HepG2 (cell line): Measurements from ENCODE around the gene MEG3. TPM values are rescaled to one million over a fixed set of nuclear protein-coding genes. Genes with fewer than 3 reads are reported as not detected.

Source experiments
- BHLHE40 ChIP-seq: IDR thresholded peaks from 2 replicates; pipeline ENCODE4 v1.6.1; 2011; ENCODE audit warnings: low read length, improper control_type of control experiment
- BRD4 ChIP-seq: sonication (generic); formaldehyde crosslinking; IDR thresholded peaks from 2 replicates; pipeline ENCODE4 v1.4.0; 2020; ENCODE audit warnings: missing genetic modification reagents
- CHD2 ChIP-seq: IDR thresholded peaks from 2 replicates; pipeline ENCODE4 v1.6.1; 2011; ENCODE audit warnings: low read depth, low read length, improper control_type of control experiment
- NAIF1 ChIP-seq: sonication (generic); formaldehyde crosslinking; IDR thresholded peaks from 2 replicates; pipeline ENCODE4 v1.5.0; 2020; ENCODE audit warnings: mild to moderate bottlenecking, missing genetic modification reagents, borderline replicate concordance
- PAWR ChIP-seq: sonication (generic); formaldehyde crosslinking; IDR thresholded peaks from 2 replicates; pipeline ENCODE4 v1.4.0; 2020; ENCODE audit warnings: missing genetic modification reagents, mild to moderate bottlenecking, borderline replicate concordance
- SMAD3 ChIP-seq: sonication (generic); formaldehyde crosslinking; IDR thresholded peaks from 2 replicates; pipeline ENCODE4 v1.4.0; 2020; ENCODE audit warnings: missing genetic modification reagents
- ZNF263 ChIP-seq: sonication (generic); formaldehyde crosslinking; IDR thresholded peaks from 2 replicates; pipeline ENCODE4 v1.4.0; 2020; ENCODE audit warnings: missing genetic modification reagents
- ZNF331 ChIP-seq: sonication (generic); formaldehyde crosslinking; IDR thresholded peaks from 2 replicates; pipeline ENCODE4 v1.4.0; 2020; ENCODE audit warnings: missing genetic modification reagents
- ZNF33B ChIP-seq: sonication (generic); formaldehyde crosslinking; IDR thresholded peaks from 2 replicates; pipeline ENCODE4 v1.5.1; 2020; ENCODE audit warnings: mild to moderate bottlenecking, missing genetic modification reagents
- ZNF430 ChIP-seq: sonication (generic); formaldehyde crosslinking; IDR thresholded peaks from 2 replicates; pipeline ENCODE4 v1.9.0; 2021; ENCODE audit warnings: mild to moderate bottlenecking, missing genetic modification reagents
- ZNF547 ChIP-seq: sonication (generic); formaldehyde crosslinking; IDR thresholded peaks from 2 replicates; pipeline ENCODE4 v1.5.1; 2020; ENCODE audit warnings: mild to moderate bottlenecking, missing genetic modification reagents
- ZNF598 ChIP-seq: sonication (generic); formaldehyde crosslinking; IDR thresholded peaks from 2 replicates; pipeline ENCODE4 v1.5.1; 2020; ENCODE audit warnings: mild to moderate bottlenecking, missing genetic modification reagents, borderline replicate concordance
- polyA plus RNA-seq, 8 experiments: library from polyadenylated mRNA; depleted of rRNA in 3 of 8; stranded (reverse) in 7 of 8; unstranded in 1 of 8; fragments of >200 nt; fragmentation: Illumina TruSeq in 4 of 8; extraction: Trizol in 4 of 8; gene quantifications; 2 replicates each; pipeline versions ENCODE4 v1.2.1 to v1.2.3, GENCODE V29; 2011 to 2016; ENCODE audit warnings: low read depth in 4 of 8, missing spikeins in 1 of 8, mixed read lengths in 1 of 8; ENCODE audit not compliant: insufficient read depth in 1 of 8
- total RNA-seq, 5 experiments: library from RNA; depleted of rRNA; stranded (reverse); fragments of >200 nt; fragmentation: Illumina TruSeq; extraction: Trizol; gene quantifications; 2 replicates each; pipeline ENCODE4 v1.2.3, GENCODE V29; 2016; ENCODE audit warnings: low read depth in 1 of 5
- TF ChIP-seq, protein P1 (sequence below): IDR thresholded peaks from 2 replicates; pipeline ENCODE4 v1.6.1; 2016; ENCODE audit warnings: low read depth
- TF ChIP-seq, protein P2 (sequence below): sonication (generic); formaldehyde crosslinking; IDR thresholded peaks from 2 replicates; pipeline ENCODE4 v1.4.0; 2020; ENCODE audit warnings: missing genetic modification reagents, borderline replicate concordance
- TF ChIP-seq, protein P3 (sequence below), 2 experiments: sonication (generic) in 1 of 2; formaldehyde crosslinking in 1 of 2; IDR thresholded peaks; 2 replicates each; pipeline versions ENCODE4 v1.4.0 to v1.6.1; 2016 to 2020; ENCODE audit warnings: borderline replicate concordance in 1 of 2, low read depth in 1 of 2, mild to moderate bottlenecking in 1 of 2, missing genetic modification reagents in 1 of 2
- TF ChIP-seq, protein P4 (sequence below): sonication (generic); formaldehyde crosslinking; IDR thresholded peaks from 2 replicates; pipeline ENCODE4 v1.9.0; 2021; ENCODE audit warnings: missing genetic modification reagents, borderline replicate concordance

MEG3 gene
- total and polyA plus RNA-seq, 2 of the 13 experiments (the other 11 are each of a cell fraction or from before 2014, with no cell fraction given): 0.17 TPM; not detected in 1

DNA sequence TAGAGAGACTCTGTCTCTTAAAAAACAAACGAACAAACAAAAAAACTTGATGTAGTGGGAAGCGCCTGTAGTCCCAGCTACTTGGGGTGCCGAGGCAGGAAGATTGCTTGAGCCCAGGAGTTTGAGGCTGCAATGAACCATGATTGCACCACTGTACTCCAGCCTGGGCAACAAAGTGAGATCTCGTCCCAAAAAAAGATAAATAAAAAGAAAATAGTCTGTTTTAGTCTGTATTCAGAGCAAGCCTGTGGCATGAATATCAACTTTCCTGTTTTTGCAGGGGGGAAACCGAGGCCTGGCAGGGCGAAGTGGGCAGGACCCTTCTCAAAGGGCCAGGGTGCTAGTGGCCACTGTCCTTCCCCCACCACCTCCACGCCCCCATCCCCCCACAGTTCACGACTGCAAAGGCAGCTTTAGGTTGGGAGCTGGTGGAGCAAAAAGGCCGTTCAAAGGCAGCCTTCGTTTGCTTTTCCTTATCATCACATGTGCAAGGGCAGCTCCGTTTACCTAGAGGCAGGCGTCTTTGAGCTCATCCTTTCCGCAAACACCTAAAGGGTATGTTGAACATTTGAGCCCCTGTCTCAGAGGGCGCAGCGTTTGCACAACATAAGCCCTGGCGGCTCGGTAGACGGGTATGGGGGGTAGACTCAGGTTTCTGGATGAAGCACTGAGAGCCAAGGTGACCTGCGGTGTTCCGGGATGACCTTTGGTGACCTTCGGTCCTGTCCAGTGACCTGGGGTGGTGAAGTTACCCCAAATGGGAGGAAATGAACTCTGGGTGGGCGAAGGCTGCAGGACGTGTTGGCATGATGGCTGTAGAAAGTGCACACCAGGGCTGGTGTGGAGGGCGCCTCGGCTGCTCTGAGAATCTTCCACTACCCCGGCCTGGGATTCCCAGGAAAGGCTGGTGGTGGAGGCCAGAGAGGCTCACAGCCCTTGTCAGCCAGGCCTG is 8.7 kb upstream of the MEG3 start (continued):
- TF ChIP-seq CHD2: peak; percentile 82
- TF ChIP-seq ZNF33B (CRISPR knock-in tag): 0 out of 2 replicates have a peak, but pooled peaks have one; percentile 44
- TF ChIP-seq, protein P1, sequence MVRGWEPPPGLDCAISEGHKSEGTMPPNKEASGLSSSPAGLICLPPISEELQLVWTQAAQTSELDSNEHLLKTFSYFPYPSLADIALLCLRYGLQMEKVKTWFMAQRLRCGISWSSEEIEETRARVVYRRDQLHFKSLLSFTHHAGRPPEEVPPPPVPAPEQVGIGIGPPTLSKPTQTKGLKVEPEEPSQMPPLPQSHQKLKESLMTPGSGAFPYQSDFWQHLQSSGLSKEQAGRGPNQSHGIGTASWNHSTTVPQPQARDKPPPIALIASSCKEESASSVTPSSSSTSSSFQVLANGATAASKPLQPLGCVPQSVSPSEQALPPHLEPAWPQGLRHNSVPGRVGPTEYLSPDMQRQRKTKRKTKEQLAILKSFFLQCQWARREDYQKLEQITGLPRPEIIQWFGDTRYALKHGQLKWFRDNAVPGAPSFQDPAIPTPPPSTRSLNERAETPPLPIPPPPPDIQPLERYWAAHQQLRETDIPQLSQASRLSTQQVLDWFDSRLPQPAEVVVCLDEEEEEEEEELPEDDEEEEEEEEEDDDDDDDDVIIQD (CRISPR knock-in tag): peak; percentile 37
- peak; percentile 20; the same call in 1 of the 2 replicates for TF ChIP-seq NAIF1 (CRISPR knock-in tag)
- TF ChIP-seq ZNF547 (CRISPR knock-in tag): peak; percentile 50; the same call in 1 of the 2 replicates
- TF ChIP-seq BRD4: peak; percentile 96
- 0 out of 2 replicates have a peak, but pooled peaks have one; percentile 48 for TF ChIP-seq ZNF598
- TF ChIP-seq ZNF331 (CRISPR knock-in tag): peak; percentile 84
- peak; percentile 82 for TF ChIP-seq ZNF263
- TF ChIP-seq SMAD3 (CRISPR knock-in tag): peak; percentile 95
- TF ChIP-seq ZNF430 (CRISPR knock-in tag): peak; percentile 86
- TF ChIP-seq, protein P2, sequence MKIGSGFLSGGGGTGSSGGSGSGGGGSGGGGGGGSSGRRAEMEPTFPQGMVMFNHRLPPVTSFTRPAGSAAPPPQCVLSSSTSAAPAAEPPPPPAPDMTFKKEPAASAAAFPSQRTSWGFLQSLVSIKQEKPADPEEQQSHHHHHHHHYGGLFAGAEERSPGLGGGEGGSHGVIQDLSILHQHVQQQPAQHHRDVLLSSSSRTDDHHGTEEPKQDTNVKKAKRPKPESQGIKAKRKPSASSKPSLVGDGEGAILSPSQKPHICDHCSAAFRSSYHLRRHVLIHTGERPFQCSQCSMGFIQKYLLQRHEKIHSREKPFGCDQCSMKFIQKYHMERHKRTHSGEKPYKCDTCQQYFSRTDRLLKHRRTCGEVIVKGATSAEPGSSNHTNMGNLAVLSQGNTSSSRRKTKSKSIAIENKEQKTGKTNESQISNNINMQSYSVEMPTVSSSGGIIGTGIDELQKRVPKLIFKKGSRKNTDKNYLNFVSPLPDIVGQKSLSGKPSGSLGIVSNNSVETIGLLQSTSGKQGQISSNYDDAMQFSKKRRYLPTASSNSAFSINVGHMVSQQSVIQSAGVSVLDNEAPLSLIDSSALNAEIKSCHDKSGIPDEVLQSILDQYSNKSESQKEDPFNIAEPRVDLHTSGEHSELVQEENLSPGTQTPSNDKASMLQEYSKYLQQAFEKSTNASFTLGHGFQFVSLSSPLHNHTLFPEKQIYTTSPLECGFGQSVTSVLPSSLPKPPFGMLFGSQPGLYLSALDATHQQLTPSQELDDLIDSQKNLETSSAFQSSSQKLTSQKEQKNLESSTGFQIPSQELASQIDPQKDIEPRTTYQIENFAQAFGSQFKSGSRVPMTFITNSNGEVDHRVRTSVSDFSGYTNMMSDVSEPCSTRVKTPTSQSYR (CRISPR knock-in tag): peak; percentile 98
- 0 out of 2 replicates have a peak, but pooled peaks have one; percentile 47 for TF ChIP-seq PAWR (CRISPR knock-in tag)
- TF ChIP-seq, protein P3, sequence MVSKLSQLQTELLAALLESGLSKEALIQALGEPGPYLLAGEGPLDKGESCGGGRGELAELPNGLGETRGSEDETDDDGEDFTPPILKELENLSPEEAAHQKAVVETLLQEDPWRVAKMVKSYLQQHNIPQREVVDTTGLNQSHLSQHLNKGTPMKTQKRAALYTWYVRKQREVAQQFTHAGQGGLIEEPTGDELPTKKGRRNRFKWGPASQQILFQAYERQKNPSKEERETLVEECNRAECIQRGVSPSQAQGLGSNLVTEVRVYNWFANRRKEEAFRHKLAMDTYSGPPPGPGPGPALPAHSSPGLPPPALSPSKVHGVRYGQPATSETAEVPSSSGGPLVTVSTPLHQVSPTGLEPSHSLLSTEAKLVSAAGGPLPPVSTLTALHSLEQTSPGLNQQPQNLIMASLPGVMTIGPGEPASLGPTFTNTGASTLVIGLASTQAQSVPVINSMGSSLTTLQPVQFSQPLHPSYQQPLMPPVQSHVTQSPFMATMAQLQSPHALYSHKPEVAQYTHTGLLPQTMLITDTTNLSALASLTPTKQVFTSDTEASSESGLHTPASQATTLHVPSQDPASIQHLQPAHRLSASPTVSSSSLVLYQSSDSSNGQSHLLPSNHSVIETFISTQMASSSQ (IDR thresholded peaks at IDR 0.05; ENCODE audit: low read depth): peak; percentile 77
- TF ChIP-seq, protein P3 (CRISPR knock-in tag; IDR thresholded peaks at IDR 0.05; ENCODE audit: borderline replicate concordance): peak; percentile 97
- peak; percentile 91 for TF ChIP-seq BHLHE40
- TF ChIP-seq, protein P4, sequence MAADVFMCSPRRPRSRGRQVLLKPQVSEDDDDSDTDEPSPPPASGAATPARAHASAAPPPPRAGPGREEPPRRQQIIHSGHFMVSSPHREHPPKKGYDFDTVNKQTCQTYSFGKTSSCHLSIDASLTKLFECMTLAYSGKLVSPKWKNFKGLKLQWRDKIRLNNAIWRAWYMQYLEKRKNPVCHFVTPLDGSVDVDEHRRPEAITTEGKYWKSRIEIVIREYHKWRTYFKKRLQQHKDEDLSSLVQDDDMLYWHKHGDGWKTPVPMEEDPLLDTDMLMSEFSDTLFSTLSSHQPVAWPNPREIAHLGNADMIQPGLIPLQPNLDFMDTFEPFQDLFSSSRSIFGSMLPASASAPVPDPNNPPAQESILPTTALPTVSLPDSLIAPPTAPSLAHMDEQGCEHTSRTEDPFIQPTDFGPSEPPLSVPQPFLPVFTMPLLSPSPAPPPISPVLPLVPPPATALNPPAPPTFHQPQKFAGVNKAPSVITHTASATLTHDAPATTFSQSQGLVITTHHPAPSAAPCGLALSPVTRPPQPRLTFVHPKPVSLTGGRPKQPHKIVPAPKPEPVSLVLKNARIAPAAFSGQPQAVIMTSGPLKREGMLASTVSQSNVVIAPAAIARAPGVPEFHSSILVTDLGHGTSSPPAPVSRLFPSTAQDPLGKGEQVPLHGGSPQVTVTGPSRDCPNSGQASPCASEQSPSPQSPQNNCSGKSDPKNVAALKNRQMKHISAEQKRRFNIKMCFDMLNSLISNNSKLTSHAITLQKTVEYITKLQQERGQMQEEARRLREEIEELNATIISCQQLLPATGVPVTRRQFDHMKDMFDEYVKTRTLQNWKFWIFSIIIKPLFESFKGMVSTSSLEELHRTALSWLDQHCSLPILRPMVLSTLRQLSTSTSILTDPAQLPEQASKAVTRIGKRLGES (CRISPR knock-in tag): peak; percentile 83
